Upper lobe of left lung (tissue), 4 donors: Measurements from ENCODE around the gene TEX22.

Experiments used
- POLR2A ChIP-seq, 4 donors: fragments of 450-650 bp; IDR thresholded peaks; one replicate each; pipeline ENCODE4 v1.5.1; 2016 to 2017; ENCODE audit warnings: antibody characterized with exemption in 4 of 4, mild to moderate bottlenecking in 2 of 4
- POLR2AphosphoS5 ChIP-seq, 2 donors: sonication (generic); formaldehyde crosslinking; IDR thresholded peaks; one replicate each; pipeline ENCODE4 v1.5.1; 2017; ENCODE audit warnings: antibody characterized with exemption in 2 of 2
- TF ChIP-seq, protein P1 (sequence below), 6 experiments: fragments of 450-650 bp in 4 of 6; fragments of 200-600 bp in 2 of 6; sonication (generic) in 2 of 6; IDR thresholded peaks; one replicate each; pipeline ENCODE4 v1.5.1; 2016 to 2019; ENCODE audit warnings: antibody characterized with exemption in 6 of 6

- TF ChIP-seq, protein P1, sequence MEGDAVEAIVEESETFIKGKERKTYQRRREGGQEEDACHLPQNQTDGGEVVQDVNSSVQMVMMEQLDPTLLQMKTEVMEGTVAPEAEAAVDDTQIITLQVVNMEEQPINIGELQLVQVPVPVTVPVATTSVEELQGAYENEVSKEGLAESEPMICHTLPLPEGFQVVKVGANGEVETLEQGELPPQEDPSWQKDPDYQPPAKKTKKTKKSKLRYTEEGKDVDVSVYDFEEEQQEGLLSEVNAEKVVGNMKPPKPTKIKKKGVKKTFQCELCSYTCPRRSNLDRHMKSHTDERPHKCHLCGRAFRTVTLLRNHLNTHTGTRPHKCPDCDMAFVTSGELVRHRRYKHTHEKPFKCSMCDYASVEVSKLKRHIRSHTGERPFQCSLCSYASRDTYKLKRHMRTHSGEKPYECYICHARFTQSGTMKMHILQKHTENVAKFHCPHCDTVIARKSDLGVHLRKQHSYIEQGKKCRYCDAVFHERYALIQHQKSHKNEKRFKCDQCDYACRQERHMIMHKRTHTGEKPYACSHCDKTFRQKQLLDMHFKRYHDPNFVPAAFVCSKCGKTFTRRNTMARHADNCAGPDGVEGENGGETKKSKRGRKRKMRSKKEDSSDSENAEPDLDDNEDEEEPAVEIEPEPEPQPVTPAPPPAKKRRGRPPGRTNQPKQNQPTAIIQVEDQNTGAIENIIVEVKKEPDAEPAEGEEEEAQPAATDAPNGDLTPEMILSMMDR (IDR thresholded peaks at IDR 0.05) = no peak
- TF ChIP-seq POLR2A (IDR thresholded peaks at IDR 0.05) (no peak), POLR2AphosphoS5 (IDR thresholded peaks at IDR 0.05) (no peak)
Observed at GRCh38 chr14:105431256-105431655, 32.9 kb downstream of the TEX22 start.
